22Rv1 (cell line): ENCODE measurements around the gene REXO1.

Experiments
- H3K27ac ChIP-seq: fragments of 450-650 bp; 2 replicates; pipeline ENCODE4 v1.5.1; 2017
- CTCF ChIP-seq: fragments of 450-650 bp; IDR thresholded peaks from 2 replicates; pipeline ENCODE4 v1.5.1; 2017; ENCODE audit warnings: mild to moderate bottlenecking
- ZFX ChIP-seq: fragments of 450-650 bp; IDR thresholded peaks from 2 replicates; pipeline ENCODE4 v1.6.1; 2017; ENCODE audit warnings: antibody characterized with exemption, borderline replicate concordance

REXO1 gene

GRCh38 chr19:1789261-1790041 lies 58.8 kb downstream of the REXO1 start:
- no peak overlapping the region for H3K27ac ChIP-seq
- TF ChIP-seq ZFX, result no peak
- TF ChIP-seq CTCF, result no peak

- no peak overlapping the region for H3K27ac ChIP-seq
- TF ChIP-seq ZFX (no peak), CTCF (no peak)
Measured at GRCh38 chr19:1787116-1787515, 61.2 kb downstream of the REXO1 start.

- H3K27ac ChIP-seq, result no peak overlapping the region
- TF ChIP-seq CTCF (no peak), ZFX (no peak)
Measured at GRCh38 chr19:1786668-1787067, 61.6 kb downstream of the REXO1 start.

- TF ChIP-seq ZFX, result no peak
- TF ChIP-seq CTCF, result no peak
- no peak overlapping the region for H3K27ac ChIP-seq
Measured at GRCh38 chr19:1785310-1785709, 63.0 kb downstream of the REXO1 start.

GRCh38 chr19:1783874-1784273 lies 64.4 kb downstream of the REXO1 start:
- TF ChIP-seq ZFX (no peak), CTCF (no peak)
- H3K27ac ChIP-seq, result no peak overlapping the region

GRCh38 chr19:1783354-1783753 lies 64.9 kb downstream of the REXO1 start:
- no peak overlapping the region for H3K27ac ChIP-seq
- TF ChIP-seq ZFX (no peak), CTCF (no peak)

GRCh38 chr19:1782521-1782920 lies 65.8 kb downstream of the REXO1 start:
- H3K27ac ChIP-seq, result no peak overlapping the region
- no peak for TF ChIP-seq ZFX
- no peak for TF ChIP-seq CTCF
